Memory B cell (primary cell): ENCODE data around the gene IKZF3.

Experiments
- ATAC-seq: fragments of 150-1000 bp; cut with Tn5 transposase; 2 replicates; pipeline ENCODE4 v1.10.0; 2021; ENCODE audit warnings: low read depth, mild to moderate bottlenecking, moderate library complexity
- DNase-seq, 2 donors: peaks; one replicate each; pipeline ENCODE4 v3.0.0; 2022; ENCODE audit warnings: low spot score in 2 of 2
- H3K27ac Mint-ChIP-seq: one replicate; pipeline ENCODE4 v1.8.0; 2022; ENCODE audit warnings: mild to moderate bottlenecking, moderate library complexity, mixed read lengths
- H3K27me3 Mint-ChIP-seq: one replicate; pipeline ENCODE4 v1.8.0; 2022; ENCODE audit warnings: mixed read lengths
- H3K36me3 Mint-ChIP-seq: one replicate; pipeline ENCODE4 v1.8.0; 2022; ENCODE audit warnings: mild to moderate bottlenecking, mixed read lengths
- H3K4me1 Mint-ChIP-seq: one replicate; pipeline ENCODE4 v1.8.0; 2022; ENCODE audit warnings: mixed read lengths
- H3K4me3 Mint-ChIP-seq: one replicate; pipeline ENCODE4 v1.8.0; 2022; ENCODE audit warnings: mild to moderate bottlenecking, moderate library complexity, mixed read lengths
- H3K9me3 Mint-ChIP-seq: one replicate; pipeline ENCODE4 v1.8.0; 2022; ENCODE audit warnings: mixed read lengths

IKZF3 gene

GRCh38 chr17:39845052-39845846 lies 18.9 kb downstream of the IKZF3 start:
- Mint-ChIP-seq H3K27me3 (no peaks in the 10 kb centered on the region), H3K4me3 (no peak overlapping the region), H3K36me3 (peaks cover 31% of the 10 kb centered on the region), H3K27ac (peak overlapping the region; percentile 73), H3K4me1 (peaks cover 51% of the 10 kb centered on the region), H3K9me3 (no peaks in the 10 kb centered on the region)
- no peak for ATAC-seq
- DNase-seq = no peak

DNA sequence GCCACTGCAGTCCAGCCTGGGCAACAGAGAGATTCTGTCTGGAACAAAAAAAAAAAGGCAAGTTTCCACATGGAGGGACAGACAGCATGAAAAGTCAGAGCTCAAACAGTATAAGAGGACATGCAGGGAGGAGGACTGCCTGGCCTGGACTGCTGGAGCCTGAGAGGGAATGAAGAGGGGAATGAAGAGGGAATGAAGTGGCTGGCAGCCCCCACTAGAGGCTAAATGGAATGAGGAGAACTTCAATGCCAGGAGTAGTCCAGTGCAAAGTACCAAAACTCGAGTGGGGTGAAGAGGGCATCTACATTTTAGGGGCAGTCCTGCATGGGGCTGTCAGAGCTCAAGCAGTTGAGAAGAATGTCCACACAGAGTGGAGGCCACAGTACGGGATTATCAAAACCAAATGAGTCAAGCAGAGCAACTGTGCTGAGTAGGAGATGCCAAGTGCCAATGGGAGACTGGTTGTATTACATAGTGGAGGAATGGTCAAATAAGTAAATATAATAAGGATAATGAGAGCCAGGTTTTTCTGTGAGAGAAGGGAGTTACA lies 22.9 kb downstream of the IKZF3 start:
- Mint-ChIP-seq H3K4me1 (peaks cover 40% of the 10 kb centered on the region), H3K27ac (peak overlapping the region; percentile 26), H3K27me3 (no peaks in the 10 kb centered on the region), H3K4me3 (peak overlapping the region; percentile 25), H3K9me3 (peaks cover 4% of the 10 kb centered on the region), H3K36me3 (peaks cover 47% of the 10 kb centered on the region)
- ATAC-seq (no peak), DNase-seq (no peak)

GRCh38 chr17:39838784-39839183 lies 25.3 kb downstream of the IKZF3 start:
- no peaks in the 10 kb centered on the region for H3K27me3 Mint-ChIP-seq
- no peak for DNase-seq
- no peak for ATAC-seq
- H3K36me3 Mint-ChIP-seq = peaks cover 62% of the 10 kb centered on the region
- H3K27ac Mint-ChIP-seq = no peak overlapping the region
- peaks cover 42% of the 10 kb centered on the region for H3K4me1 Mint-ChIP-seq
- no peak overlapping the region for H3K4me3 Mint-ChIP-seq
- H3K9me3 Mint-ChIP-seq = peaks cover 6% of the 10 kb centered on the region

- H3K4me3 Mint-ChIP-seq = no peak overlapping the region
- DNase-seq (no peak), ATAC-seq (no peak)
- peaks cover 39% of the 10 kb centered on the region for H3K4me1 Mint-ChIP-seq
- no peak overlapping the region for H3K27ac Mint-ChIP-seq
- peaks cover 6% of the 10 kb centered on the region for H3K9me3 Mint-ChIP-seq
- H3K27me3 Mint-ChIP-seq = no peaks in the 10 kb centered on the region
- H3K36me3 Mint-ChIP-seq = peaks cover 64% of the 10 kb centered on the region
Measured at GRCh38 chr17:39838057-39838456, 26.1 kb downstream of the IKZF3 start.

- Mint-ChIP-seq H3K9me3 (peaks cover 6% of the 10 kb centered on the region), H3K4me3 (no peak overlapping the region), H3K36me3 (peaks cover 66% of the 10 kb centered on the region), H3K4me1 (peaks cover 36% of the 10 kb centered on the region), H3K27me3 (no peaks in the 10 kb centered on the region), H3K27ac (no peak overlapping the region)
- ATAC-seq = no peak
- no peak for DNase-seq
Measured at GRCh38 chr17:39836117-39836516, 28.0 kb downstream of the IKZF3 start.

DNA sequence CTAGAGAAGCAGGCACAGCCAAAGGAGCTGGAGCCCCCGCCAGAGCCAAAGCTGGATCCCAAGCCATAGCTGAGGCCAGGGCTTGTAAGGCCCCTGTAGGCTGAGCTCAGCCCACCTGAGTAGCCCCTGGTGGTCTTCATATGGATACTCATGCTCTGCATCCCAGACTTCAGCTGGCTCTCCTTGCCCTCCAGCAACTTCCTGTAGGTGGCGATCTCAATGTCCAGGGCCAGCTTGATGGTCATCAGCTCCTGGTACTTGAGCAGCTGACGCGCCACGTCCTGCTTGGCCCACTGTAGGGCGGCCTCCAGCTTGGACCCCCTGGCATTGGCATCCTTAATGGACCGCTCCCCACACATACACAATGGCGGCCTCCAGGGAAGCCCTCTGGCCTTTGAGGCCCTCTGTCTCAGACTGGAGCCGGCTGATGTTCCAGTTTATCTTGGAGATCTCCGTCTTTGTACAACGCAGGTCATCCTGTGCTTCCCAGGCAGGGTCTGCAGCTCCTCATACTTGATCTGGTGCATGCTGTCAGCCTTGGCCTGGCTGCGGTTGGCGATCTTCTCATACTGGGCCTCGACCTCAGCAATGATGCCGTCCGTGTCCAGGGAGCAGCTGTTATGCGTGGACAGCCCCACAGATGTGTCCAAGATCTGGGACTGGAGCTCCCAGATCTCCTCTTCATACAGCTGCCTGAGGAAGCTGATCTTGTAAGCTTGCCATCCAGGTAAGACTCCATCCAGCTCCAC lies 28.9 kb downstream of the IKZF3 start:
- H3K9me3 Mint-ChIP-seq = peaks cover 6% of the 10 kb centered on the region
- H3K4me3 Mint-ChIP-seq = no peak overlapping the region
- ATAC-seq = no peak
- H3K36me3 Mint-ChIP-seq = peaks cover 63% of the 10 kb centered on the region
- no peak for DNase-seq
- peaks cover 32% of the 10 kb centered on the region for H3K4me1 Mint-ChIP-seq
- H3K27ac Mint-ChIP-seq = peak overlapping the region; percentile 69
- no peaks in the 10 kb centered on the region for H3K27me3 Mint-ChIP-seq

- DNase-seq (no peak), ATAC-seq (no peak)
- H3K36me3 Mint-ChIP-seq = peaks cover 62% of the 10 kb centered on the region
- peaks cover 6% of the 10 kb centered on the region for H3K9me3 Mint-ChIP-seq
- peak overlapping the region; percentile 82 for H3K27ac Mint-ChIP-seq
- no peaks in the 10 kb centered on the region for H3K27me3 Mint-ChIP-seq
- H3K4me3 Mint-ChIP-seq = no peak overlapping the region
- H3K4me1 Mint-ChIP-seq = peaks cover 27% of the 10 kb centered on the region
Measured at GRCh38 chr17:39834017-39834416, 30.1 kb downstream of the IKZF3 start.

GRCh38 chr17:39831588-39831987 lies 32.5 kb downstream of the IKZF3 start:
- Mint-ChIP-seq H3K36me3 (peaks cover 65% of the 10 kb centered on the region), H3K4me3 (no peak overlapping the region), H3K9me3 (peaks cover 2% of the 10 kb centered on the region), H3K4me1 (peaks cover 30% of the 10 kb centered on the region), H3K27me3 (no peaks in the 10 kb centered on the region), H3K27ac (peak overlapping the region; percentile 81)
- DNase-seq (no peak), ATAC-seq (no peak)

DNA sequence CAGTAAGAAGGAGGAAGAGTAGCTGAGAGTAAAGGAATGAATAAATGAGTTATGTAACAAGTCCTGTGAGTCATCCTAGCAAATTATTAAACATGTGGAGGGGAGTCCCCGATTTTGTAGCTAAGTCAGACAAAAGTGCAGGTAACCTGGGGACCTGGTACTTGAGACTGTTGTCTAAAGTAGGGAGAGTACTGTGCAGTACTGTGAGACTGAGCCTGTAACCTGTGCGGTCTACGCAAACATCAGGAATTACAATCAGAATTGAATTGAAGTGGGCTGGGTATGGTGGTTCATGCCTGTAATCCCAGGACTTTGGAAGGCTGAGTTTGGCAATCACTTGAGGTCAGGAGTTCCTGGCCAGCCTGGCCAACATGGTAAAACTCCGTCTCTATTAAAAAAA lies 35.7 kb downstream of the IKZF3 start:
- ATAC-seq = no peak

DNA sequence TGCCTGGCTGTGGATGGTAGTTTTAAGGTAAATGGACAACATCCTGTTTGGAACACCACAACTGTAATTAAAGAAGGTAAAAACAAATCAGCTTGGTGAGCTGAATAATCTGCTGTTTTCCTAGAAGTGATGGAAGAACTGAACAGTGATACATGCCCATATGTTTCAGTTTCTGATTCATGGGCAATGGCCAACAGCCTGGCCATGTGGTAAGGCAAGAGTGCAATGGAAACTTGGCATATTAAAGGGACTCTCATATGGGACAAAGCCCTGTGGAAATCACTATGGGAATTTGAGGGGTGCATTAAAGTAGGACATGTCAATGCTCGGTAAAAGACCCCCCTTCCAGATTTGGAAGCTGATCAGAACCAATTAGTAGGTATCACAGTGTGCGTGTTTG lies 37.8 kb downstream of the IKZF3 start:
- no peak overlapping the region for H3K27ac Mint-ChIP-seq
- DNase-seq (no peak), ATAC-seq (no peak)
- H3K9me3 Mint-ChIP-seq = peaks cover 15% of the 10 kb centered on the region
- H3K36me3 Mint-ChIP-seq = peaks cover 72% of the 10 kb centered on the region
- no peak overlapping the region for H3K4me3 Mint-ChIP-seq
- no peaks in the 10 kb centered on the region for H3K27me3 Mint-ChIP-seq
- peaks cover 30% of the 10 kb centered on the region for H3K4me1 Mint-ChIP-seq

More for the DNA sequence above, 35.7 kb downstream of the IKZF3 start:
- no peak overlapping the region for H3K4me3 Mint-ChIP-seq
- peaks cover 10% of the 10 kb centered on the region for H3K9me3 Mint-ChIP-seq
- no peak for DNase-seq
- H3K36me3 Mint-ChIP-seq = peaks cover 71% of the 10 kb centered on the region
- H3K27ac Mint-ChIP-seq = peak overlapping the region; percentile 58
- no peaks in the 10 kb centered on the region for H3K27me3 Mint-ChIP-seq
- peaks cover 26% of the 10 kb centered on the region for H3K4me1 Mint-ChIP-seq

- Mint-ChIP-seq H3K36me3 (peaks cover 69% of the 10 kb centered on the region), H3K9me3 (peaks cover 15% of the 10 kb centered on the region), H3K27me3 (no peaks in the 10 kb centered on the region), H3K4me1 (peaks cover 45% of the 10 kb centered on the region), H3K27ac (peak overlapping the region; percentile 88), H3K4me3 (no peak overlapping the region)
- DNase-seq = no peak
- no peak for ATAC-seq
Measured at GRCh38 chr17:39823407-39824054, 40.6 kb downstream of the IKZF3 start.

- DNase-seq (peak; percentile 22 to 32), ATAC-seq (peak; percentile 80)
- H3K4me1 Mint-ChIP-seq = peaks cover 45% of the 10 kb centered on the region
- peaks cover 58% of the 10 kb centered on the region for H3K36me3 Mint-ChIP-seq
- H3K27ac Mint-ChIP-seq = peak overlapping the region; percentile 88
- H3K4me3 Mint-ChIP-seq = peak overlapping the region; percentile 6
- peaks cover 15% of the 10 kb centered on the region for H3K9me3 Mint-ChIP-seq
- no peaks in the 10 kb centered on the region for H3K27me3 Mint-ChIP-seq
Measured at GRCh38 chr17:39822051-39822451, 42.1 kb downstream of the IKZF3 start.

- no peak for ATAC-seq
- Mint-ChIP-seq H3K4me1 (peaks cover 45% of the 10 kb centered on the region), H3K27ac (peak overlapping the region; percentile 88), H3K4me3 (peak overlapping the region; percentile 63), H3K27me3 (no peaks in the 10 kb centered on the region), H3K36me3 (peaks cover 47% of the 10 kb centered on the region), H3K9me3 (peaks cover 15% of the 10 kb centered on the region)
- no peak for DNase-seq
Measured at GRCh38 chr17:39820987-39821386, 43.1 kb downstream of the IKZF3 start.

DNA sequence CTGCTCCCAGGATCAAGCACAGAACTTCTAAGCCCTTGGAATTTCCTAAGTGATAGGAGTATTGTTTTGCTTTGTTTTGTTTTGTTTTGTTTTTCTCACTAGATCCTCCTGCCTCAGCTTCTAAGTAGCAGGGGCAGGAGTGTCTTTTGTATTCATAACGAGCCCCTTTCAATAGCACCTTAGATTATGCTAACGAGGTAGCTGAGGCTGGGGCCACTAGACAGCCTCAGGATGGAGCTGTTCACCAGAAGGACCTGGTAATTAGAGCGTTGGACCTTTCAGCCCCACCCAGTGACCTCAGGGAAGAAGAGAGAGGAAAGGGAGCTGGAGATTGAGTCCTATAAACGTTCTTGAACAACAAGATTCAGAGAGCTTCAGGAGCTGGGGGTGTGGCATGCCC lies 43.6 kb downstream of the IKZF3 start:
- Mint-ChIP-seq H3K4me1 (peaks cover 45% of the 10 kb centered on the region), H3K36me3 (peaks cover 47% of the 10 kb centered on the region)

More for the DNA sequence above, 43.6 kb downstream of the IKZF3 start:
- H3K27me3 Mint-ChIP-seq = no peaks in the 10 kb centered on the region
- DNase-seq (no peak), ATAC-seq (no peak)
- H3K27ac Mint-ChIP-seq = peak overlapping the region; percentile 88
- H3K9me3 Mint-ChIP-seq = peaks cover 14% of the 10 kb centered on the region
- peak overlapping the region; percentile 27 for H3K4me3 Mint-ChIP-seq
